Measurements from ENCODE around the gene CD72. TPM values are rescaled to one million over a fixed set of nuclear protein-coding genes. Genes with fewer than 3 reads are reported as not detected.

The CD72 gene
- total and polyA plus RNA-seq, 4 donors: 2.0 to 5.7 (median 3.5) TPM

DNA sequence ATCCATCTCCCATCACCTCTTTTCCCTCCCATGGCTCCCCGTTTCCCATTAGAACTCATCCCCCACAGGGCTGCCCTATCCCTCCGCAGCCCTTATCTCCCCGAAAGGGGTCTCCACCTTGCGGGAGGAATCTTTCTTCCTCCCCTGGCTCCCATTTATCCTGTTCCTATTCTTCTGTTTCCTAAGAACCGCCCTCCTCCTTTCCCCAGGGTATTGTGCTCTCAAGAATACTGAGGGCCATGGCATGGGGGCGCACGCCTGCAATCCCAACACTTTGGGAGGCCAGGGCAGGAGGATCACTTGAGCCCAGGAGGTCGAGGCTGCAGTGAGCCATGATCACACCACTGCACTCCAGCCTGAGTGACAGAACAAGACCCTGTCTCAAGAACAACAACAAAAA, 665 bp downstream of the CD72 start:
- WGBS: 65% methylated on average over 8 of the region's 8 CpGs
- no peak for DNase-seq (ENCODE audit: low spot score)

DNA sequence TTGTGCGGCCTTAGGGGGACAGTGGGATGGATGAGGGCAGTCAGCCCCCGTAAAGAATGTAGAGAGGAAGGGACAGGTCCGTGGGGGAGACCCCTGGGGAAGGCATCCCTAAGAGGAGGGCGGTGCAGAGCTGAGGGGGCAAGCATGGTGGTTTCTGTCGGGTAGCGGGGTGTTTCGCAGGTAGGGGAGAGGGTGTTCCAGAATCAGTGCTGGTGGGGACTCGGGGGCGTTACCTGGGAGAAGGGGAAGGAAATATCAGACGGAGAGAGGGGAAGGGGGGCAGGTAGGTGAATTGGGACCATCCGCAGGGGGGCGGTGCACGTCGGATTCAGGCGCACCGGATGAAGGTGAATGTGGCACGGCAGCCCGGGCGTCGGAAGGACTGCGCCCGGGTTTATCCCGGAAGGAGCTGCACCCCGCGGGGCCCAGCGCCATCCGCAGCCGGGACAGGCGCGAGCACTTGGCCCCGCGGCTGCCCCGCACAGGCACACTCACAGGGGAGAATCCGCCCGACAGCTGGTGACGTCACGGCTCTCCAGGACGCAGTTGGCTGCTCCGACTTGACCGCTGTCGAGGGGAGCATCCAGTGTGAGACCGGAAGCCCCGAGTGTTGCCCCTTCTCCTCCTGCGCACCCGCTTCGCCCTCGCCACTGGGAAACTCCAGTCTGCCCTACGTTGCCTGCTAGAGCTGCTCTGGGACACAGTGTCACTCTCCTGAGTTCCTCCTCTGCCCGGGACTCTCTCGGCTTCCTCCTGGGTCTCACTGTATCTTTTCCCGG, 1.3 kb downstream of the CD72 start:
- no peak overlapping the region for H3K9ac ChIP-seq (ENCODE audit: low read depth in 1 of 2, low read length in 2 of 2)

More for the DNA sequence above, 665 bp downstream of the CD72 start:
- peaks cover 0 to 2% (median 0%) of the 10 kb centered on the region in 4 donors for H3K4me1 ChIP-seq (ENCODE audit: control insufficient read depth in 4 of 4, insufficient read depth in 4 of 4, low read length in 3 of 4)
- no peaks in the 10 kb centered on the region for H3K9me3 ChIP-seq (ENCODE audit: control insufficient read depth in 4 of 4, low read length in 3 of 4)
- TF ChIP-seq FOXA2 (IDR thresholded peaks at IDR 0.05): no peak
- no peak for TF ChIP-seq HNF4A (conservative IDR thresholded peaks at IDR 0.05)
- no peak for TF ChIP-seq FOXA1 (IDR thresholded peaks at IDR 0.05)
- no peak for TF ChIP-seq RXRA (IDR thresholded peaks at IDR 0.05)
- TF ChIP-seq HNF4G (IDR thresholded peaks at IDR 0.05): no peak
- TF ChIP-seq, protein P1, sequence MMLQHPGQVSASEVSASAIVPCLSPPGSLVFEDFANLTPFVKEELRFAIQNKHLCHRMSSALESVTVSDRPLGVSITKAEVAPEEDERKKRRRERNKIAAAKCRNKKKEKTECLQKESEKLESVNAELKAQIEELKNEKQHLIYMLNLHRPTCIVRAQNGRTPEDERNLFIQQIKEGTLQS (IDR thresholded peaks at IDR 0.05): no peak
- TF ChIP-seq JUND (IDR thresholded peaks at IDR 0.05): no peak
- TF ChIP-seq NR2F2 (IDR thresholded peaks at IDR 0.05): no peak
- TF ChIP-seq GABPA (IDR thresholded peaks at IDR 0.05 in 1 of 2, conservative IDR thresholded peaks at IDR 0.05 in 1 of 2): no peak
- no peak for TF ChIP-seq RAD21 (IDR thresholded peaks at IDR 0.05)
- no peak for TF ChIP-seq EGR1 (IDR thresholded peaks at IDR 0.05; ENCODE audit: low read depth in 2 of 2)
- TF ChIP-seq, protein P2, sequence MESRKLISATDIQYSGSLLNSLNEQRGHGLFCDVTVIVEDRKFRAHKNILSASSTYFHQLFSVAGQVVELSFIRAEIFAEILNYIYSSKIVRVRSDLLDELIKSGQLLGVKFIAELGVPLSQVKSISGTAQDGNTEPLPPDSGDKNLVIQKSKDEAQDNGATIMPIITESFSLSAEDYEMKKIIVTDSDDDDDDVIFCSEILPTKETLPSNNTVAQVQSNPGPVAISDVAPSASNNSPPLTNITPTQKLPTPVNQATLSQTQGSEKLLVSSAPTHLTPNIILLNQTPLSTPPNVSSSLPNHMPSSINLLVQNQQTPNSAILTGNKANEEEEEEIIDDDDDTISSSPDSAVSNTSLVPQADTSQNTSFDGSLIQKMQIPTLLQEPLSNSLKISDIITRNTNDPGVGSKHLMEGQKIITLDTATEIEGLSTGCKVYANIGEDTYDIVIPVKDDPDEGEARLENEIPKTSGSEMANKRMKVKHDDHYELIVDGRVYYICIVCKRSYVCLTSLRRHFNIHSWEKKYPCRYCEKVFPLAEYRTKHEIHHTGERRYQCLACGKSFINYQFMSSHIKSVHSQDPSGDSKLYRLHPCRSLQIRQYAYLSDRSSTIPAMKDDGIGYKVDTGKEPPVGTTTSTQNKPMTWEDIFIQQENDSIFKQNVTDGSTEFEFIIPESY (IDR thresholded peaks at IDR 0.05): no peak
- no peaks in the 10 kb centered on the region for H3K36me3 ChIP-seq (ENCODE audit: control insufficient read depth in 4 of 4, insufficient read depth in 3 of 4, low read depth in 1 of 4, low read length in 3 of 4)
- peaks cover 0 to 8% (median 0%) of the 10 kb centered on the region in 4 donors for H3K27me3 ChIP-seq (ENCODE audit: control insufficient read depth in 4 of 4, insufficient read depth in 4 of 4, low read length in 3 of 4)
- no peak overlapping the region for H3K4me3 ChIP-seq (ENCODE audit: low read depth in 1 of 3, low read length in 3 of 3)
- H3K9ac ChIP-seq (ENCODE audit: low read depth in 1 of 2, low read length in 2 of 2): no peak overlapping the region
- H3K27ac ChIP-seq (ENCODE audit: low read depth in 1 of 2, low read length in 2 of 2): peak overlapping the region in 1 of 2 donors; percentile 31

More for the DNA sequence above, 1.3 kb downstream of the CD72 start:
- TF ChIP-seq, protein P3, sequence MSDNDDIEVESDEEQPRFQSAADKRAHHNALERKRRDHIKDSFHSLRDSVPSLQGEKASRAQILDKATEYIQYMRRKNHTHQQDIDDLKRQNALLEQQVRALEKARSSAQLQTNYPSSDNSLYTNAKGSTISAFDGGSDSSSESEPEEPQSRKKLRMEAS (IDR thresholded peaks at IDR 0.05): no peak
- no peak for TF ChIP-seq RXRA (IDR thresholded peaks at IDR 0.05)
- TF ChIP-seq TAF1 (conservative IDR thresholded peaks at IDR 0.05): no peak
- TF ChIP-seq, protein P1 (IDR thresholded peaks at IDR 0.05): no peak
- TF ChIP-seq FOXA2 (IDR thresholded peaks at IDR 0.05): no peak
- TF ChIP-seq EGR1 (IDR thresholded peaks at IDR 0.05; ENCODE audit: low read depth in 2 of 2): no peak
- TF ChIP-seq NR2F2 (IDR thresholded peaks at IDR 0.05): no peak
- TF ChIP-seq GABPA (IDR thresholded peaks at IDR 0.05 in 1 of 2, conservative IDR thresholded peaks at IDR 0.05 in 1 of 2): no peak
- TF ChIP-seq, protein P4, sequence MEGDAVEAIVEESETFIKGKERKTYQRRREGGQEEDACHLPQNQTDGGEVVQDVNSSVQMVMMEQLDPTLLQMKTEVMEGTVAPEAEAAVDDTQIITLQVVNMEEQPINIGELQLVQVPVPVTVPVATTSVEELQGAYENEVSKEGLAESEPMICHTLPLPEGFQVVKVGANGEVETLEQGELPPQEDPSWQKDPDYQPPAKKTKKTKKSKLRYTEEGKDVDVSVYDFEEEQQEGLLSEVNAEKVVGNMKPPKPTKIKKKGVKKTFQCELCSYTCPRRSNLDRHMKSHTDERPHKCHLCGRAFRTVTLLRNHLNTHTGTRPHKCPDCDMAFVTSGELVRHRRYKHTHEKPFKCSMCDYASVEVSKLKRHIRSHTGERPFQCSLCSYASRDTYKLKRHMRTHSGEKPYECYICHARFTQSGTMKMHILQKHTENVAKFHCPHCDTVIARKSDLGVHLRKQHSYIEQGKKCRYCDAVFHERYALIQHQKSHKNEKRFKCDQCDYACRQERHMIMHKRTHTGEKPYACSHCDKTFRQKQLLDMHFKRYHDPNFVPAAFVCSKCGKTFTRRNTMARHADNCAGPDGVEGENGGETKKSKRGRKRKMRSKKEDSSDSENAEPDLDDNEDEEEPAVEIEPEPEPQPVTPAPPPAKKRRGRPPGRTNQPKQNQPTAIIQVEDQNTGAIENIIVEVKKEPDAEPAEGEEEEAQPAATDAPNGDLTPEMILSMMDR (IDR thresholded peaks at IDR 0.05; ENCODE audit: low read depth, low read length, missing input control): no peak
- no peak for TF ChIP-seq FOXA1 (IDR thresholded peaks at IDR 0.05)
- TF ChIP-seq RAD21 (IDR thresholded peaks at IDR 0.05): no peak
- no peak for TF ChIP-seq YY1 (IDR thresholded peaks at IDR 0.05)
- TF ChIP-seq, protein P5, sequence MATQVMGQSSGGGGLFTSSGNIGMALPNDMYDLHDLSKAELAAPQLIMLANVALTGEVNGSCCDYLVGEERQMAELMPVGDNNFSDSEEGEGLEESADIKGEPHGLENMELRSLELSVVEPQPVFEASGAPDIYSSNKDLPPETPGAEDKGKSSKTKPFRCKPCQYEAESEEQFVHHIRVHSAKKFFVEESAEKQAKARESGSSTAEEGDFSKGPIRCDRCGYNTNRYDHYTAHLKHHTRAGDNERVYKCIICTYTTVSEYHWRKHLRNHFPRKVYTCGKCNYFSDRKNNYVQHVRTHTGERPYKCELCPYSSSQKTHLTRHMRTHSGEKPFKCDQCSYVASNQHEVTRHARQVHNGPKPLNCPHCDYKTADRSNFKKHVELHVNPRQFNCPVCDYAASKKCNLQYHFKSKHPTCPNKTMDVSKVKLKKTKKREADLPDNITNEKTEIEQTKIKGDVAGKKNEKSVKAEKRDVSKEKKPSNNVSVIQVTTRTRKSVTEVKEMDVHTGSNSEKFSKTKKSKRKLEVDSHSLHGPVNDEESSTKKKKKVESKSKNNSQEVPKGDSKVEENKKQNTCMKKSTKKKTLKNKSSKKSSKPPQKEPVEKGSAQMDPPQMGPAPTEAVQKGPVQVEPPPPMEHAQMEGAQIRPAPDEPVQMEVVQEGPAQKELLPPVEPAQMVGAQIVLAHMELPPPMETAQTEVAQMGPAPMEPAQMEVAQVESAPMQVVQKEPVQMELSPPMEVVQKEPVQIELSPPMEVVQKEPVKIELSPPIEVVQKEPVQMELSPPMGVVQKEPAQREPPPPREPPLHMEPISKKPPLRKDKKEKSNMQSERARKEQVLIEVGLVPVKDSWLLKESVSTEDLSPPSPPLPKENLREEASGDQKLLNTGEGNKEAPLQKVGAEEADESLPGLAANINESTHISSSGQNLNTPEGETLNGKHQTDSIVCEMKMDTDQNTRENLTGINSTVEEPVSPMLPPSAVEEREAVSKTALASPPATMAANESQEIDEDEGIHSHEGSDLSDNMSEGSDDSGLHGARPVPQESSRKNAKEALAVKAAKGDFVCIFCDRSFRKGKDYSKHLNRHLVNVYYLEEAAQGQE (IDR thresholded peaks at IDR 0.05): no peak
- no peak for DNase-seq (ENCODE audit: low spot score)
- H3K4me3 ChIP-seq (ENCODE audit: low read depth in 1 of 3, low read length in 3 of 3): peak overlapping the region in 1 of 3 donors; percentile 37
- H3K27ac ChIP-seq (ENCODE audit: low read depth in 1 of 2, low read length in 2 of 2): no peak overlapping the region
- no peaks in the 10 kb centered on the region for H3K36me3 ChIP-seq (ENCODE audit: control insufficient read depth in 4 of 4, insufficient read depth in 3 of 4, low read depth in 1 of 4, low read length in 3 of 4)
- H3K27me3 ChIP-seq (ENCODE audit: control insufficient read depth in 4 of 4, insufficient read depth in 4 of 4, low read length in 3 of 4): peaks cover 0 to 8% (median 0%) of the 10 kb centered on the region in 4 donors
- H3K9me3 ChIP-seq (ENCODE audit: control insufficient read depth in 4 of 4, low read length in 3 of 4): no peaks in the 10 kb centered on the region
- WGBS: 13% methylated on average over 51 of the region's 51 CpGs
- peaks cover 0 to 2% (median 0%) of the 10 kb centered on the region in 4 donors for H3K4me1 ChIP-seq (ENCODE audit: control insufficient read depth in 4 of 4, insufficient read depth in 4 of 4, low read length in 3 of 4)

Data from liver (tissue), 9 donors.